Activated naive CD4-positive, alpha-beta T cell treated with anti-CD3 and anti-CD28 coated beads, Interleukin-2, amount 50 U/mL, for 72 hours (primary cell): ENCODE results near the gene USP24. TPM values are rescaled to one million over a fixed set of nuclear protein-coding genes. Genes with fewer than 3 reads are reported as not detected.
A peak's percentile ranks its signal among the peaks of the same experiment; 100 is the strongest.
"Not testable (repeated sequence)": the region's sequence is repeated elsewhere in the genome, so short reads cannot be mapped to it uniquely, and the experiment has no call there.

Source experiments
- ATAC-seq, 2 donors: fragments of 150-1000 bp; cut with Tn5 transposase; 2 replicates each; pipeline ENCODE4 v1.10.0; 2021; ENCODE audit warnings: mild to moderate bottlenecking in 2 of 2, moderate library complexity in 2 of 2
- DNase-seq, 2 donors: peaks; one replicate each; pipeline ENCODE4 v3.0.0; 2021 to 2022; ENCODE audit warnings: low spot score in 2 of 2
- H3K27ac Mint-ChIP-seq, 2 donors: one replicate each; pipeline ENCODE4 v1.8.0; 2022; ENCODE audit warnings: mild to moderate bottlenecking in 2 of 2, mixed read lengths in 2 of 2
- H3K36me3 Mint-ChIP-seq, 2 donors: one replicate each; pipeline ENCODE4 v1.8.0; 2022; ENCODE audit warnings: mixed read lengths in 2 of 2
- H3K9me3 Mint-ChIP-seq, 2 donors: one replicate each; pipeline ENCODE4 v1.8.0; 2022; ENCODE audit warnings: mixed read lengths in 2 of 2
- total RNA-seq, 2 donors: library from RNA; stranded (reverse); gene quantifications; one replicate each; pipeline ENCODE4 v1.2.3, GENCODE V29; 2022

The USP24 gene
- total RNA-seq, 2 donors from 2014 or later: 34.0 to 48.7 TPM

DNA sequence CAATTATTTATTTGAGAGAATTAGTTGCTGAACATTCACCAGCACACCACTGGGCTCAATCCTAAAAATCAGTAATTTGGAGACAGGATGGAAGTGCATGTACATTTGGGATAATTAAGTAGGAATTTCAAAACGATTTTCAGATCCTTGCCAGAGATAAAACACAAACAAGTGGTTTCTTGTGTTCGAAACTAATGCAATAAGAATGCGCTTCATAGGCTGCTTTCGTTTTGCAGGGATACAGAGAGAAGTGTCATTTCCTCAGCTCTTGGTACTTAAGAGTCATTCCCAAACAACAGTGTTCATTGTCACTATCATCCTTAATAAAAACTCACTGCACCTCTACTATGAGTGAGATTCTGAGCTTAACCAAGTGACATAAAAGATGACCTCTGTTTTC is 20.6 kb upstream of the USP24 start:
- Mint-ChIP-seq H3K9me3 (no peaks in the 10 kb centered on the region), H3K36me3 (no peaks in the 10 kb centered on the region), H3K27ac (peak overlapping the region in 1 of 2 donors; percentile 15)
- no peak for ATAC-seq
- DNase-seq: no peak

GRCh38 chr1:55234016-55234415 is 18.9 kb upstream of the USP24 start:
- Mint-ChIP-seq H3K9me3 (peaks cover 0 to 10% of the 10 kb centered on the region in 2 donors), H3K27ac (peak overlapping the region in 1 of 2 donors; percentile 29), H3K36me3 (no peaks in the 10 kb centered on the region)
- ATAC-seq: no peak
- no peak for DNase-seq

- peak; percentile 26 to 71 for ATAC-seq
- H3K36me3 Mint-ChIP-seq: no peaks in the 10 kb centered on the region
- DNase-seq: no peak
- H3K27ac Mint-ChIP-seq: no peak overlapping the region
- peaks cover 0 to 13% of the 10 kb centered on the region in 2 donors for H3K9me3 Mint-ChIP-seq
These were observed 18.1 kb upstream of the USP24 start for GRCh38 chr1:55233145-55233777.

DNA sequence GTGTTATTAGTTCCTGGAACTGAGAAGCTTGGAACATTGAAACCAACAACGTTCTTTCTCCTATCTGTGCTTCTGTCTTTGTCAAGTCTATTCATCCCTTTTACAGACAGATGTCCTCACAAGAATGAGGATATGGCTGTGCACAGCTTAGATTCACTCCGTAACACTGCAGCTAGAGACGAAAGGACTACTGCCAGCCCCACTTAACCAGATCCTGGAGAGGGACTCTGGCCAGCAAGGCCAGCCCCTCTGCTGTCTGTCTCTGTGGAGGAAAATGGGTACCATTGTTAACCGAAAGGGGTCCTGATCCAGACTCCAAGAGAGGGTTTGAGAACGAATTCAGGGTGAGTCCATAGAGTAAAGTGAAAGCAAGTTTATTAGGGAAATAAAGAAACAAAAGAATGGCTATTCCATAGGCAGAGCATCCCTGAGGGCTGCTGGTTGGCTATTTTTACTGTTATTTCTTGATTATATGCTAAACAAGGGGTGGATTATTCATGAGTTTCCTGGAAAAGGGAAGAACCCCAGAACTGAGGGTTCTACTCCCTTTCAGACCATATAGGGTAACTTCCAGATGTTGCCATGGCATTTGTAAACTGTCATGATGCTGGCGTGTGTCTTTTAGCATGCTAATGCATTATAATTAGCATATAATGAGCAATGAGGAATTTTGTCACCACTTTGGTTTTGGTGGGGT is 17.4 kb upstream of the USP24 start:
- Mint-ChIP-seq H3K27ac (no peak overlapping the region), H3K9me3 (peaks cover 0 to 13% of the 10 kb centered on the region in 2 donors), H3K36me3 (no peaks in the 10 kb centered on the region)
- DNase-seq (no peak), ATAC-seq (no peak)

- DNase-seq: no peak
- no peak overlapping the region for H3K27ac Mint-ChIP-seq
- H3K36me3 Mint-ChIP-seq: no peaks in the 10 kb centered on the region
- no peak for ATAC-seq
- H3K9me3 Mint-ChIP-seq: peaks cover 0 to 17% of the 10 kb centered on the region in 2 donors
These were observed 16.6 kb upstream of the USP24 start for GRCh38 chr1:55231745-55232144.

DNA sequence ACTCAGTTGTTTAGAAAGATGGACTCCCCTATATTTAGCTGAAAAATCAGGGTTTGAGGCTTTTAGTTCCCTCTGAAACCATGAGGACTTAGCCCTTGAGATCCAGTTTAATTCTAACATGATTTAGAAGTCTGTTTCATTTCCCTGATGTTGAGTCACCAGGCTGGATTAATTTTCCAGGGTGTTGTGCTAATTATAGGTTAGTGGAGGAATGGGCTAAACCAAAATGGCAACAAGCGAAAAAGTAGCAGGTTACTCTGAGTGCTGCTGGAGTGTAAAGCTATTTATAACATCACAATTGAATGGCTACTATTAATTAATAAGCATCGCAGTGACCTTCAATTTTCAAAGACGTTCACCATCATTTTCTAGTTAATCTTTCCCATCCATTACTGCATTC is 15.5 kb upstream of the USP24 start:
- peaks cover 0 to 22% of the 10 kb centered on the region in 2 donors for H3K9me3 Mint-ChIP-seq
- H3K36me3 Mint-ChIP-seq: no peaks in the 10 kb centered on the region
- H3K27ac Mint-ChIP-seq: no peak overlapping the region
- ATAC-seq (no peak), DNase-seq (no peak)

GRCh38 chr1:55229726-55230125 is 14.6 kb upstream of the USP24 start:
- not testable (repeated sequence) for H3K36me3 Mint-ChIP-seq, ATAC-seq, H3K27ac Mint-ChIP-seq, DNase-seq
- H3K9me3 Mint-ChIP-seq: peaks cover 0 to 25% of the 10 kb centered on the region in 2 donors

DNA sequence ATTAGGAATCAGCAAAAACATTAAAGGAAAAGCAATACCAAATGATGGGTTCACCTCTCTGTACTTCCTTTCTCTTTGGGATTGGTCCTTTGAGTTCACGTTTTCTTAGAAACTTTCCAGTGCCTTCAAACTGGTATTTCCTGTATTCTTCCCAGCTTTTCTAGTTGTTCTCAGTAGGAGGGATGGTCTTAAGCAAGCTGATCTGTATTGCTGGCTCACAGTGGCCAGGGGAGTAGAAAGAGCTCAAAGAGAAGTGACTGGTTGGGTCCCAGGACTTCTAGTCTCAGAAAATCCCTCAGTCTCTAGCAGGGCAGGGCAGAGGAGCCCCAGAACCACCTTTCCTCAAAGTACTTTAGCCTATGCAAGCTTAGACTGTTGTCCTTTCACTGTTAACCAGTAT is 10.1 kb upstream of the USP24 start:
- Mint-ChIP-seq H3K36me3 (no peaks in the 10 kb centered on the region), H3K9me3 (peaks cover 0 to 24% of the 10 kb centered on the region in 2 donors), H3K27ac (peak overlapping the region in 1 of 2 donors; percentile 13)
- DNase-seq (no peak), ATAC-seq (no peak)

DNA sequence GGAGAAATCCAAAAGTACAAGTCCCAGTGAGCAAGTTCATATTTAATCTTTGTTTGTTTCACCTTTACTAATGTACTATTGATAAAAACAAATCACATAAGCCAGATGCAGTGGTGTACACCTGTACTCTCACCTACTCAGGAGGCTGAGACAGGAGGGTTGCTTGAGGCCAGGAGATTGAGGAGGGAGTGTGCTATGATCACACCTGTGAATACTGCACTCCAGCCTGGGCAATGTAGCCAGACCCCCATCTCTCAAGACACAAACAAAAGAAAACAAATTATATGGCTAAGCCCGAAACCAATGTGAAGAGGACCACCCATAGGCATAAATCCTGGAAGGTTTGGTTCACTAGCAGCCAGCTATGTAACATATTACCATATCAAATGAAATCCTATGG is 9.6 kb upstream of the USP24 start:
- ATAC-seq (no peak), DNase-seq (no peak)
- Mint-ChIP-seq H3K27ac (peak overlapping the region in 1 of 2 donors; percentile 13), H3K36me3 (no peaks in the 10 kb centered on the region), H3K9me3 (peaks cover 0 to 20% of the 10 kb centered on the region in 2 donors)

DNA sequence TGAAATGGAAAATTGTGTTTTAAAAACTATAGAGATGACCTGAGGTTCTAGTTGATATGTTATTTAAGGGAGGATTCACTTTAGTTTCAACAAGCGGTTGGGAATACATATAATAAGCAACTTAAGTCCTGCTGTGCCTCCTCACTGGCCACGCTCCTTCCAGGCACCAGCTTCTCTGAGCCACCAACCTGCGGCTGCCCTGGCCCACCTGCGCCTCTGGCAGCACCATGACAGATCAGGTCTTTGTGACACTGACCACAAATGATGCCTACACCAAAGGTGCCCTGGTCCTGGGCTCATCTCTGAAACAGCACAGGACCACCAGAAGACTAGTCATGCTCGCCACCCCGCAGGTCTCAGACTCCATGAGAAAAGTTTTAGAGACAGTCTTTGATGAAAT is 7.0 kb upstream of the USP24 start:
- H3K9me3 Mint-ChIP-seq: peaks cover 0 to 8% of the 10 kb centered on the region in 2 donors
- DNase-seq: no peak

GRCh38 chr1:55217226-55217986 is 2.2 kb upstream of the USP24 start:
- ATAC-seq: peak in 1 of 2 donors; percentile 30
- H3K9me3 Mint-ChIP-seq: no peaks in the 10 kb centered on the region
- peaks cover 19 to 22% of the 10 kb centered on the region in 2 donors for H3K36me3 Mint-ChIP-seq
- H3K27ac Mint-ChIP-seq: peak overlapping the region; percentile 72 to 96
- no peak for DNase-seq

More for the DNA sequence above, 7.0 kb upstream of the USP24 start:
- Mint-ChIP-seq H3K36me3 (no peaks in the 10 kb centered on the region), H3K27ac (no peak overlapping the region)
- ATAC-seq: no peak

DNA sequence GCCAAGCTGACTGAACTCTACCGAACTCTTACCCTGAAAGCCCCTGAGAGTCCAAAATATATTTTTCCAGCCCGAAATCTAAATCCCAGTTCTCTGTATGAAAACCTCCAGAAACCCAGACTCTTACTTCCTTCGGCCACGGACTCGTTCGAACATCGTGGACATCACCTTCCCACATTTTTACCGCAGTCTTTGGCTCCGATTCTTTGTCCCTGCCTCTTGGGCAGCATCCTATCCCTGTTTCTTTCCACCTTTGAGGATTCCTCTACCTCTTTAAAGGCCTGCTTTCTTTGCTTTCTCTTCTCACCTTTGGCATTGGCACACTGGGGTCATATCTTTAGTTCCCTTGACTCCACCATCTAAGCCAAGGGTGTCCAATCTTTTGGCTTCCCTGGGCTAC is 932 bp upstream of the USP24 start:
- DNase-seq (no peak), ATAC-seq (no peak)
- Mint-ChIP-seq H3K36me3 (peaks cover 19 to 28% of the 10 kb centered on the region in 2 donors), H3K27ac (peak overlapping the region; percentile 96 to 99), H3K9me3 (no peaks in the 10 kb centered on the region)

GRCh38 chr1:55214934-55215193 is 300 bp downstream of the USP24 start:
- DNase-seq: peak in 1 of 2 donors; percentile 60
- peak overlapping the region in 1 of 2 donors; percentile 89 for H3K27ac Mint-ChIP-seq
- ATAC-seq: peak; percentile 28 to 49
- peaks cover 19 to 28% of the 10 kb centered on the region in 2 donors for H3K36me3 Mint-ChIP-seq
- H3K9me3 Mint-ChIP-seq: no peaks in the 10 kb centered on the region

- no peaks in the 10 kb centered on the region for H3K9me3 Mint-ChIP-seq
- ATAC-seq: peak; percentile 8 to 35
- peak overlapping the region; percentile 89 to 95 for H3K27ac Mint-ChIP-seq
- DNase-seq: peak; percentile 27 to 73
- H3K36me3 Mint-ChIP-seq: peaks cover 19 to 28% of the 10 kb centered on the region in 2 donors
These were observed 791 bp downstream of the USP24 start for GRCh38 chr1:55214212-55214933.

DNA sequence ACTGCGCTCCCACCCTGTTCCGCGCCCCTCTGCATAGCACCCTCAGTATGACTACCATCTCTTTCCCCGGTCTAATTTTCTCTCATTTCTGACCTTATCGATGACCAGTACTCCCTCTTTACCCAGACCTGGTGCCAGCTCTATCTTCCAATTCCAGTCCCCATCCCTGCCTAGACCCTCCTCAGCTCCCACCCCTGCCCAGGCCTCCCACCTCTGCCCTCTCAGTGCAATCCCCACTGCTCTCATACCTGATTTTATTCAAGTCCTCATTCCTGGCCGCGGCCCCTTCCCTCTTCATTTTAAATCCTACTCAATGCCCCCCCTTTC is 1.3 kb downstream of the USP24 start:
- DNase-seq: no peak
- no peaks in the 10 kb centered on the region for H3K9me3 Mint-ChIP-seq
- H3K36me3 Mint-ChIP-seq: peaks cover 19 to 28% of the 10 kb centered on the region in 2 donors
- H3K27ac Mint-ChIP-seq: peak overlapping the region; percentile 89 to 95
- ATAC-seq: peak in 1 of 2 donors; percentile 8

DNA sequence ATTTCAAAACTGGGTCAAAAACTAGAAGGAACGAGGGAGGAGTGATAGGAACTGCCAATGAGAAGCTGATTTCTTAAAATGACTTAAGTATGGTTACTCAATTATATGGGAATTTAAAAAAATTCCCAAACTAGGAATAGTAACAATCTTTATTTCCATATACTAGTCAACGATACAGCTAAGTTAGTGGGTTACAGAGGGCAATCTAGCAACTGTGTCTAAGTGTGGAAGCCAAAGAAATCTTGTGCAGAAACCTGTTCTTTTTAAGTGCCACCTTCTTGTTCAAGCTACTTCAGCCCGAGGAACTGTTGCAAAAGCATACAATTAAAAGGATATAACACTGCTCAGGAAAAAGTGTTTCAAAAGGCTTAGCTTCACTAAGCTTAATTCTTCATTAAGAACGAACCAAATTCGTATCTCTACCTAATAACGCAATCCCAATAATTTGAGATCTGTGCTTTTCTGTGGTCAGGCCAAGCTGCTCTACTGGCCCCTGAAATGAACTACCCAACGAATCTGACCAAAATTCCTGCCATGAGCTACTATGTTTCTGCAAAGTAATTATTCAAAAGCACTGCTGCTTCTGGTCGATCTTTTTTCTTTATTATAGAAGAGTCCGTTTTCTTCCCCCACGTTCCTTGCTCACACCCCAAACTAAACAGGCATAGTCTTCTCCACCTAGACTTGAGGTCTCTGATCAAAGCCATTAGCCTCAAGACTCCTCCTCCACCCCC is 1.8 kb downstream of the USP24 start:
- peak overlapping the region; percentile 89 to 95 for H3K27ac Mint-ChIP-seq
- ATAC-seq (no peak), DNase-seq (no peak)
- H3K36me3 Mint-ChIP-seq: peaks cover 19 to 28% of the 10 kb centered on the region in 2 donors
- H3K9me3 Mint-ChIP-seq: no peaks in the 10 kb centered on the region
